LNCaP clone FGC (cell line): Measurements from ENCODE around the gene FBXO9.

Experiments
- DNase-seq: peaks from one replicate; pipeline ENCODE4 v3.0.0-alpha.2; 2011; ENCODE audit warnings: low read depth
- H3K4me3 ChIP-seq: 2 replicates; pipeline ENCODE4 v1.5.1; 2011; ENCODE audit warnings: mild to moderate bottlenecking, low read depth, low read length, control low read depth
- CTCF ChIP-seq: IDR thresholded peaks from 2 replicates; pipeline ENCODE4 v1.5.1; 2012; ENCODE audit warnings: mild to moderate bottlenecking; ENCODE audit not compliant: control insufficient read depth, insufficient read depth; ENCODE audit errors: extremely low read depth

Gene FBXO9

GRCh38 chr6:53103993-53104675 lies 38.9 kb downstream of the FBXO9 start:
- DNase-seq, result no peak
- TF ChIP-seq CTCF, result peak; percentile 35; the same call in 1 of the 2 replicates
- H3K4me3 ChIP-seq, result no peak overlapping the region

- no peak for TF ChIP-seq CTCF
- no peak for DNase-seq
Observed at GRCh38 chr6:53104916-53105315, 39.7 kb downstream of the FBXO9 start.

GRCh38 chr6:53107091-53107490 lies 41.9 kb downstream of the FBXO9 start:
- TF ChIP-seq CTCF, result no peak
- DNase-seq, result no peak
- H3K4me3 ChIP-seq, result no peak overlapping the region

More at GRCh38 chr6:53104916-53105315, 39.7 kb downstream of the FBXO9 start:
- H3K4me3 ChIP-seq, result no peak overlapping the region

GRCh38 chr6:53109612-53110011 lies 44.4 kb downstream of the FBXO9 start:
- no peak for DNase-seq
- TF ChIP-seq CTCF, result no peak
- no peak overlapping the region for H3K4me3 ChIP-seq

GRCh38 chr6:53111865-53112264 lies 46.7 kb downstream of the FBXO9 start:
- no peak for TF ChIP-seq CTCF
- DNase-seq, result no peak
- no peak overlapping the region for H3K4me3 ChIP-seq

GRCh38 chr6:53112404-53112803 lies 47.2 kb downstream of the FBXO9 start:
- TF ChIP-seq CTCF, result no peak
- H3K4me3 ChIP-seq, result peak overlapping the region; percentile 22
- DNase-seq, result peak; percentile 98

- H3K4me3 ChIP-seq, result peak overlapping the region; percentile 22
- TF ChIP-seq CTCF, result no peak
- peak; percentile 99 for DNase-seq
Observed at GRCh38 chr6:53112871-53113270, 47.7 kb downstream of the FBXO9 start.
